Urothelium cell line (cell line): ENCODE results near the gene HOXD3.

Experiments
- DNase-seq: peaks from one replicate; pipeline ENCODE4 v3.0.0; 2011; ENCODE audit warnings: low spot score, mixed read lengths
- FAIRE-seq: peaks from 2 replicates; lab custom pipeline; 2011; peaks lifted over from hg19 to GRCh38; lab: Jason Lieb, UNC

HOXD3 gene

GRCh38 chr2:176202491-176202890 lies 45.4 kb downstream of the HOXD3 start:
- no peak for DNase-seq
- no peak for FAIRE-seq

GRCh38 chr2:176205126-176205525 lies 48.0 kb downstream of the HOXD3 start:
- DNase-seq (no peak), FAIRE-seq (no peak)

GRCh38 chr2:176206136-176206535 lies 49.0 kb downstream of the HOXD3 start:
- FAIRE-seq (no peak), DNase-seq (no peak)

- DNase-seq (no peak), FAIRE-seq (no peak)
Observed at GRCh38 chr2:176206682-176207081, 49.6 kb downstream of the HOXD3 start.

DNA sequence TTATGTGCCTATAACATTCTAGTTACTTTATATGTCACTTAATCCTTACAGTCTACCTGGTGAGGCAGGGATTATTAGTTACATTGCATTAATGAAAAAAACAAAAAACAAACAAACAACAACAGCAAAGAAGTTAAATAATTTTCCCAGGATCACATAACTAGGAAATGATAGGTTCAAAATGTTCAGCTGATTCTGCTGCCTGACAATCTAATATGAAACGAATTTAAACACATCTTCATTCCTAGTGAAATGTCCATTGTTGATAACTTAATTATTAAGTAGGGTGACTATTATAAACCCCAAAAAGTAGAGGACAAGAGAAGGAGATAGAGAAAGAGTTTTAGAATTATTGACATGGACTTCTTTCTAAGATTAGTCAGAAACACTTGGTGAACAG lies 54.0 kb downstream of the HOXD3 start:
- no peak for DNase-seq
- no peak for FAIRE-seq

GRCh38 chr2:176212276-176212675 lies 55.2 kb downstream of the HOXD3 start:
- FAIRE-seq (no peak), DNase-seq (no peak)

DNA sequence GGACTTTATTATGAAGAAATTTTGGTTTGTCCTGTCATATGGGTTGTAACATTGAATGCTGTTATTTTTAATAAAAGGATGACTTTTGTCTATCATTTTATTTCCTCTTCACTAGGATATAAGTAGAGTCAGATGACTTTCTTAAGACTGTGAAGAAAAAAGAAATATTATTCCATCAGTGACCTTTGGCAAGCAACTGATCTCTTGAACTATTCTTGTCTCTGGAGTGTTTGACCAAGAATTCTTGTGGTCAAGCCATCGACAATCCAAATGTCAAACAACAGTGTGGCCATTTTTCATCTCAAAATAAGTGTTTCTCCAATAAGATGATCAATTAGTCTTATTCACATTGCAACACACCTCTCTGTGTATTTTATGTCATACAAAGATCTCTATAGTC lies 56.3 kb downstream of the HOXD3 start:
- FAIRE-seq (no peak), DNase-seq (no peak)
